Activated CD8-positive, alpha-beta memory T cell treated with anti-CD3 and anti-CD28 coated beads for 4 hours (primary cell): ENCODE results near the gene APOBEC3A.
"Not testable (repeated sequence)": the region's sequence is repeated elsewhere in the genome, so short reads cannot be mapped to it uniquely, and the experiment has no call there.

ENCODE experiments used
- DNase-seq, 2 donors: peaks; one replicate each; pipeline ENCODE4 v3.0.0-alpha.2; 2020; ENCODE audit warnings: low read depth in 2 of 2

Gene APOBEC3A

GRCh38 chr22:38943201-38943600 is 14.2 kb upstream of the APOBEC3A start:
- DNase-seq, result no peak

DNA sequence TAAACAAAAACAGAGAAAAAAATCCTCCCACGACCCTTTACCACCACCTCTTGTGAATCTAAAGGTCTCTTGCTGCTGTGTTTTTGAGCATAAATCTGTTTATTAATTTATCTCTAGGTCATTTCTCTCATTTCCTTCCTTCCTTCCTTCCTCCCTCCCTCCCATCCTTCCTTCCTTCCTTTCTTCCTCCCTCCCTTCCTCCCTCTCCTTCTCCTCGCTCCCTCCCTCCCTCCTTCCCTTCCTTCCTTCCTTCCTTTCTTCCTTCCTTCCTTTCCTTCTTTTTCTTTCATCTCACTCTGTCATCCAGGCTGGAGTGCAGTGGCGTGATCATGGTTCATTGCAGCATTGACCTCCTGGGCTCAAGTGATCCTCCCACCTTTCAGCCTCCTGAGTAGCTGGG is 13.5 kb upstream of the APOBEC3A start:
- no peak for DNase-seq

- DNase-seq, result no peak
These were observed 12.8 kb upstream of the APOBEC3A start for GRCh38 chr22:38944653-38945052.

DNA sequence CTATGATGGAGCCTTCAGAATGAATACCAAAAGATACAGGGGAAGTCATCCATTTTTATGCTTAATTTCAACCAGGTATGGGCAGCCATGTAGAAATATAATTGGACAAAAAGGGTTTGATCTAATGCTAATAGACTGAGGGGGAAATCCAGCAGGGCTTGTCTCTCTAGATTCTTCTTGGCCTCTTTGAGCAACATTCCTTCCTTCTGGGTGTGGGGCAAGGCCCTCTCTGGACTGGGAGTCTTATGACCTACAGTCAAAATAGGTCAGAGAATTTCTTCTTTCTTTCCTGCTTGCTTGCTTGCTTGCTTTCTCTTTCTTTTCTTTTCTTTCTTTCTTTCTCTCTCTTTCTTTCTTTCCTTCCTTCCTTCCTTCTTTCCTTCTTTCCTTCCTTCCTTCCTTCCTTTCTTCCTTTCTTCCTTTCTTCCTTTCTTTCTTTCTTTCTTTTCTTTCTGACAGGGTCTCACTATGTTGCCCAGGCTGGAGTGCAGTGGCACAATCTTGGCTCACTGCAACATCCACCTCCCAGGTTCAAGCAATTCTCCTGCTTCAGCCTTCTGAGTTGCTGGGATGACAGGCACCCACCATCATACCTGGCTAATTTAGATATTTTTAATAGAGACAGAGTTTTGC is 11.6 kb upstream of the APOBEC3A start:
- DNase-seq, result not testable (repeated sequence)

- DNase-seq, result no peak
These were observed 10.6 kb upstream of the APOBEC3A start for GRCh38 chr22:38946771-38947170.

- DNase-seq, result no peak
These were observed 9.9 kb upstream of the APOBEC3A start for GRCh38 chr22:38947321-38948140.

DNA sequence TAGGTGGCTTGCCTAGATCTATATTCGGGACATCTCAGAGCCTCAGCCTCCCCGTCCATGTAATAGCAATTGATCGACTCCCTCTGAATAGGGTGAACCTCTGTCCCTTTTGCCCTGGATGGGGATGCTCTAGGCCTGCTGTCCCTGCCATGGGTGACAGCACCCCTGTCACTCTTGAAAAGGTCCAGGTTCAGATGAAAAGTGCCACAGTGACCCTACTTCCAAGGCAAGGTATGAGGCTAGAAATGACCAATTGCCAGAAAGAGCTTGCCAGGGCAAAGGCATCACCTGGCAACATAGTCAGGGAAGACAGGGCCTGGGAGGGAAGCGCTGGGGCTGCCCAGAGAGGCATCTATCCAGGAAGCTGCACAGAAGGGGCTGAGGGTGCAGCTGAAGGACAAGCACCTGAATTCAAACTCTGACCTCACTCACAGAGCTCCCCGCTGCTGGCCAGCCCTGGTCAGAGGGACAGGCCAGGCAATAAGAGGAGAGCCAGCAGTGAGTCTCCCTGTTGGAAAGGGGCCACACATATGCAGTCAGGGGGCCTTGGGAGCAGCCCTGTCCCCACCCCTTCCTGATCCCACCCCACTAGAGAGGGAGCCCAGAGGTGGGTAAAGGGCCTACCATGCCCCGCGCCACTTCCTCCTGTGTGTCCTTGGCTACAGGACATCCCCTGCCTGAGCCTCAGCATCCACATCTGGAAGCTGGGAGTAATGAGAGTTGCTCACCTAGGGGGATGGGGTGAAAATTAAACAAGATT is 9.0 kb upstream of the APOBEC3A start:
- no peak for DNase-seq

DNA sequence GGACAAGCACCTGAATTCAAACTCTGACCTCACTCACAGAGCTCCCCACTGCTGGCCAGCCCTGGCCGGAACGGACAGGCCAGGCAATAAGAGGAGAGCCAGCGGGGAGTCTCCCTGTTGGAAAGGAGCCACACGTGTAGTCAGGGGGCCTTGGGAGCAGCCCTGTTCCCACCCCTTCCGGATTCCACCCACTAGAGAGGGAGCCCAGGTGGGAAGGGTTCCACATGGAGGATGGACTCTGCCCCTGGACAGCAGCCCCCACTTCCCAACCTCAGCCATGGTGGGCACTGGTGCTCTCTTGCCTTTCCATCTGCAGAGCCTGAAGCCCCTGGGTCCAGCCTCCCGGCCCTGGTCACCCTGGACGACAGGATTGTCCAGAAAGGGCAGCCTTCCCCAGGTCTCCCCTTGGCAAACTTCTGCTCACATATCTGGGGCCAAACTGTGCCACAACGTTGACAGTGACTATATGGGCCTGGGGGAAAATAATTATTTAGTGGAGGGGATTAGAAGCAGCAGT is 7.5 kb upstream of the APOBEC3A start:
- DNase-seq, result no peak

- no peak for DNase-seq
These were observed 6.7 kb upstream of the APOBEC3A start for GRCh38 chr22:38950527-38951295.

- no peak for DNase-seq
These were observed 5.7 kb upstream of the APOBEC3A start for GRCh38 chr22:38951734-38952133.

GRCh38 chr22:38952281-38952993 is 5.0 kb upstream of the APOBEC3A start:
- no peak for DNase-seq

DNA sequence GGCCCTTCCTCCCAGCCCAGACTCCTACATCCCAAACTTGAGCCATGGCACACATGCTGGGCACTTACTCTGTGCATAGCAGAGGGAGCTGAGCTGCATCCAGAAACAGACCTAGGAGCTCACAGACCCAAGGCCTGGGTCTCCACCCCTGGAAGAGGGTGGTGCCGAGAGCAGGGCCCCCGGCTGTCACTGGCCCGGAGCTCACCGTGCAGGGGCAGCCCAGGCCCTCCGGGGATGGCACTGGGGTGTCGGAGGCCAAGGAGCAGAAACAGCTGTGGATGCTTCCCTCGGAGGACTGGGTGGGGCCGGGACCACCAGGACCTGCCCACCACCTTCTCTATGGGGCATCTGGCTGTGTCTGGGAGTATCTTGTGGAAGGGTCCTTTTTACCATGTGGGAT is 4.3 kb upstream of the APOBEC3A start:
- no peak for DNase-seq

GRCh38 chr22:38953577-38954413 is 3.6 kb upstream of the APOBEC3A start:
- peak in 1 of 2 donors; percentile 14 for DNase-seq

GRCh38 chr22:38954414-38955043 is 2.9 kb upstream of the APOBEC3A start:
- no peak for DNase-seq

GRCh38 chr22:38955250-38955905 is 2.0 kb upstream of the APOBEC3A start:
- DNase-seq, result no peak

DNA sequence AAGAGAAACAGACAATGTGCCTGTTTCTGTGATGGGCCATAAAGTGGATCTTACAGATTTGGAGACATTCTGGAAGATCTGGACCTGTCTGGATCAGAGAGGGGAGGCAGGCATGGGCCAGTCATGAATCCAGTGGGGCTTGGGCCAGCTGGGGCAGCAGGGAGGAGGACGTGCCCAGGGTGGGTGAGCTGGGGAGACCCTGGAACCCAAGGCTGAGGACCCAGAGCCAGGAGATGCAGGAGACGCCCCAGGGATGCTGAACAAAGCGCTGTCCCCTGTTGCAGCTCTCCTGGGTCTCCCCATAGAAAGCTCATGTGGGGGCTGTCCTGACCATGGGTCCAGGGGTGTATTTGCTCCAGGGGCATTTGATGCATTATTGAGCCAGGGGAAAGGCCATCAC is 1.5 kb upstream of the APOBEC3A start:
- DNase-seq, result no peak

DNA sequence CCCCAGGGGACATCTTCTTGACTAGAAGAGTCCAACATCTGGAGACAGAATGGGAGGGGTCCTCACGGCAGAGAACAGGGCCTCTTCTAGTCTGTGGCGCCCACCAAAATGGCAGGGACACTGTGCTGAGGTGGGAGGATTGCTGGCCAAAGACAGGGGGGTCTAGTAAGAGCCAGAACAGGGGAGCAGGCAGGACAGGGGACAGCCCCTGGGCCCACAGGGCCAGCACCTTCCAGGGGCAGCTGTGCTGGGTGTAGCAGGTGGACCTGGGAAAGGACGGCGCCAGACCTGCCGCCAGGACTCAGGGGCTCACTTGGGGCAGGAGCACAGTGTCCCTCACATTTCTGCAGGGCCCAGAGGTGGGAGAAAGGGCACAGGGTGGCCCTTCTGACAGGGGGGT is 858 bp upstream of the APOBEC3A start:
- no peak for DNase-seq

DNA sequence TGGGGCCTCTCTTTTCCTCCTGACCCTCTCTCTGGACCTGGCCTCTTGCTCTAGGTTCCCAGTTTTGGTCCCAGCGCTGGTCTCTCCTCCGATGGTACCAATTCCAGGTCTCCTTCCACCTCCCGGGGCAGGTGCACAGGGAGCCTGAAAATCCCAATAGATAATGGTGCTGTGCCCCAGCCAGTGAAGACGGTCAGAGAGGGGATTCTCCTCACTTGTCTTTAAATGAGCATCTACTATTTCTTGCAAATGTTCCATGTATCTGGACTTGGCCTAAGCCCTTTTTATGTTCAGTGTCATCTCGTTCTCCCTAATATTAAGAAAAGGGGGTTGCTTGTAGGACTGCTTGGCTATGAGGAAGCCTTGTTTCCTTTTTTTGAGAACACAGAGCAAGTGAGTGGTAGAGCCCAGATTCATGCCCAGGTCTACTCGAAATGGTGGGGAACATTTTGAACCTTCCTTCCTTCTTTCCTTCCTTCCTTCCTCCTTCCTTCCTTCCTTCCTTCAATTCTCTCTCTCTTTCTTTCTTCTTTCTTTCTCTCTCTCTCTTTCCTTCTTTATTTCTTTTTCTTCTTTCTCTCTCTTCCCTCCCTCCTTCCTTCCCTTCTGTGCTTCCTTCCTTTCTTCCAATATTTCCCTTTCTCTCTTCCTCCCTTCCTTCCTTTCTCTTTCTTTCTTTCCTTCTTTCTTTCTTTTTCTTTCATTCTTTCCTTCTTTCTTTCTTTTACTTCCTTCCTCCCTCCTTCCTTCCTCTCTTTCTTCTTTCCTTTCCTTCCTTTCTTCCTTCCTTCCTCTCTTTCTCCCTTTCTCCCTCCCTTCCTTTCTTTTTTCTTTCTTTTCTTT is 620 bp downstream of the APOBEC3A start:
- no peak for DNase-seq
